HCT116 (cell line): Measurements from ENCODE around the gene SOCS4. TPM values are rescaled to one million over a fixed set of nuclear protein-coding genes. Genes with fewer than 3 reads are reported as not detected.

Experiments used
- ATAC-seq: fragments of 200-7000 bp; cut with Tn5 transposase; 2 replicates; pipeline ENCODE4 v1.9.1; 2020; ENCODE audit warnings: mild to moderate bottlenecking, moderate library complexity
- BruUV-seq: library from RNA; stranded (reverse); fragments of 400-500 nt; replicated peaks from 2 replicates; lab custom pipeline; 2021; lab: Mats Ljungman, UMichigan
- CTCF ChIA-PET: fragments of 300-600 bp; sonication (Branson Sonifier 250); formaldehyde crosslinking; loops from one replicate; lab custom pipeline; 2021; ENCODE audit warnings: antibody characterized with exemption; lab: Charles Lee
- POLR2A ChIA-PET: fragments of 300-600, 350-600 bp; sonication (Branson Sonifier 250); formaldehyde crosslinking; loops from one replicate; lab custom pipeline; 2021; ENCODE audit warnings: antibody characterized with exemption; lab: Charles Lee
- RAD21 ChIA-PET, 2 experiments: fragments of 300-600 bp; sonication (Branson Sonifier 250); formaldehyde crosslinking; loops; one replicate each; lab custom pipeline; 2023; ENCODE audit warnings: low total read pairs in 2 of 2; ENCODE audit not compliant: uncharacterized antibody in 2 of 2, unreplicated experiment in 2 of 2, low non-redundant PET in 1 of 2; lab: Charles Lee
- DNase-seq: peaks from one replicate; pipeline ENCODE4 v3.0.0-alpha.2; 2010; ENCODE audit warnings: low read depth, low spot score
- H2AFZ ChIP-seq: fragments of 200-600 bp; shearing (Covaris generic), sonication (generic); 2 replicates; pipeline ENCODE4 v1.6.1; 2017; ENCODE audit warnings: low read depth, mixed run types, mixed read lengths, antibody characterized with exemption, low read length; ENCODE audit not compliant: poor library complexity, severe bottlenecking
- H3K27ac ChIP-seq: 2 replicates; pipeline ENCODE4 v1.5.1; 2012; ENCODE audit warnings: low read depth, low read length
- H3K27me3 ChIP-seq: fragments of 200-600 bp; sonication (generic); 2 replicates; pipeline ENCODE4 v1.6.1; 2016; ENCODE audit warnings: mixed run types, low read length, mixed read lengths; ENCODE audit not compliant: insufficient read depth
- H3K36me3 ChIP-seq, 2 experiments: fragments of 200-500 bp in 1 of 2; fragments of 200-600 bp in 1 of 2; sonication (Bioruptor generic) in 1 of 2; sonication (generic) in 1 of 2; 2 replicates each; pipeline versions ENCODE4 v1.5.1 to v1.6.1; 2014 to 2016; ENCODE audit warnings: low read length in 2 of 2, inconsistent platforms in 1 of 2, mixed read lengths in 1 of 2, mixed run types in 1 of 2; ENCODE audit not compliant: insufficient read depth in 2 of 2, control insufficient read depth in 1 of 2
- H3K4me1 ChIP-seq, 2 experiments: fragments of 200-600 bp in 1 of 2; sonication (generic) in 1 of 2; 2 replicates each; pipeline versions ENCODE4 v1.5.1 to v1.6.1; 2012 to 2017; ENCODE audit warnings: low read length in 2 of 2, inconsistent platforms in 1 of 2, mild to moderate bottlenecking in 1 of 2, mixed read lengths in 1 of 2, mixed run types in 1 of 2, moderate library complexity in 1 of 2; ENCODE audit not compliant: insufficient read depth in 2 of 2, control insufficient read depth in 1 of 2
- H3K4me2 ChIP-seq: fragments of 200-600 bp; sonication (generic); 2 replicates; pipeline ENCODE4 v1.6.1; 2017; ENCODE audit warnings: mixed run types, low read length, mixed read lengths
- H3K4me3 ChIP-seq, 2 experiments: fragments of 200-600 bp in 1 of 2; sonication (generic) in 1 of 2; replicated peaks in 1 of 2; 2 replicates each; pipeline ENCODE4 v1.5.1; 2011 to 2016; ENCODE audit warnings: low read length in 2 of 2, control low read depth in 1 of 2, low read depth in 1 of 2, mild to moderate bottlenecking in 1 of 2, mixed read lengths in 1 of 2, mixed run types in 1 of 2
- H3K79me2 ChIP-seq: fragments of 200-600 bp; sonication (generic); 2 replicates; pipeline ENCODE4 v1.6.1; 2017; ENCODE audit warnings: mild to moderate bottlenecking, mixed run types, low read length, moderate library complexity, mixed read lengths; ENCODE audit not compliant: insufficient read depth
- H3K9ac ChIP-seq: fragments of 200-600 bp; sonication (generic); 2 replicates; pipeline ENCODE4 v1.6.1; 2016; ENCODE audit warnings: low read length, mixed read lengths
- H3K9me2 ChIP-seq: fragments of 200-600 bp; sonication (generic), shearing (Covaris generic); 2 replicates; pipeline ENCODE4 v1.6.1; 2017; ENCODE audit warnings: mixed run types, mild to moderate bottlenecking, moderate library complexity; ENCODE audit not compliant: insufficient read depth
- H3K9me3 ChIP-seq, 2 experiments: fragments of 200-500 bp in 1 of 2; fragments of 200-600 bp in 1 of 2; sonication (Bioruptor generic) in 1 of 2; sonication (generic) in 1 of 2; 2 replicates each; pipeline ENCODE4 v1.6.1; 2014 to 2017; ENCODE audit warnings: low read length in 2 of 2, mixed read lengths in 2 of 2, inconsistent platforms in 1 of 2, low read depth in 1 of 2, mild to moderate bottlenecking in 1 of 2, mixed run types in 1 of 2, moderate library complexity in 1 of 2; ENCODE audit not compliant: control insufficient read depth in 1 of 2, insufficient read depth in 1 of 2
- H4K20me1 ChIP-seq: fragments of 200-600 bp; sonication (generic), shearing (Covaris generic); 2 replicates; pipeline ENCODE4 v1.6.1; 2017; ENCODE audit warnings: mixed run types, mild to moderate bottlenecking, moderate library complexity; ENCODE audit not compliant: insufficient read depth
- CTCF ChIP-seq, 3 experiments: fragments of 200-600 bp in 1 of 3; sonication (generic) in 1 of 3; IDR thresholded peaks in 2 of 3; conservative IDR thresholded peaks in 1 of 3; 2 replicates each; pipeline ENCODE4 v1.5.1; 2012 to 2017; ENCODE audit warnings: low read depth in 2 of 3, low read length in 2 of 3, antibody characterized with exemption in 1 of 3, borderline replicate concordance in 1 of 3, control low read depth in 1 of 3, mild to moderate bottlenecking in 1 of 3, mixed read lengths in 1 of 3, mixed run types in 1 of 3, moderate library complexity in 1 of 3; ENCODE audit not compliant: insufficient read depth in 1 of 3
- EGR1 ChIP-seq: IDR thresholded peaks from 2 replicates; pipeline ENCODE4 v1.6.1; 2012; ENCODE audit warnings: low read depth
- ELF1 ChIP-seq: IDR thresholded peaks from 2 replicates; pipeline ENCODE4 v1.6.1; 2012; ENCODE audit warnings: low read depth, borderline replicate concordance
- EZH2 ChIP-seq: fragments of 200-600 bp; sonication (generic); IDR thresholded peaks from 2 replicates; pipeline ENCODE4 v1.6.1; 2017; ENCODE audit warnings: antibody characterized with exemption, mixed run types
- FOSL1 ChIP-seq: IDR thresholded peaks from 2 replicates; pipeline ENCODE4 v1.6.1; 2012; ENCODE audit warnings: low read depth
- RAD21 ChIP-seq: IDR thresholded peaks from 2 replicates; pipeline ENCODE4 v1.6.1; 2012; ENCODE audit warnings: low read depth, mild to moderate bottlenecking
- REST ChIP-seq: IDR thresholded peaks from 2 replicates; pipeline ENCODE4 v1.6.1; 2012; ENCODE audit warnings: low read depth
- SP1 ChIP-seq: IDR thresholded peaks from 2 replicates; pipeline ENCODE4 v1.6.1; 2012; ENCODE audit warnings: low read depth
- YY1 ChIP-seq: IDR thresholded peaks from 2 replicates; pipeline ENCODE4 v1.6.1; 2011; ENCODE audit warnings: low read length, low read depth, moderate library complexity, mild to moderate bottlenecking; ENCODE audit not compliant: insufficient replicate concordance; ENCODE audit errors: extremely low read depth
- ZBTB33 ChIP-seq: IDR thresholded peaks from 2 replicates; pipeline ENCODE4 v1.6.1; 2011; ENCODE audit warnings: mild to moderate bottlenecking, low read length, moderate library complexity; ENCODE audit not compliant: insufficient replicate concordance; ENCODE audit errors: extremely low read depth
- ZFX ChIP-seq: fragments of 450-650 bp; IDR thresholded peaks from 2 replicates; pipeline ENCODE4 v1.6.1; 2017
- ZNF274 ChIP-seq: fragments of 200-500 bp; sonication (Bioruptor generic); IDR thresholded peaks from 2 replicates; pipeline ENCODE4 v1.6.1; 2014; ENCODE audit warnings: mild to moderate bottlenecking, low read depth, low read length, inconsistent platforms
- intact Hi-C: fragments of 100-400 bp; cut with micrococcal nuclease; formaldehyde crosslinking; loops from 2 replicates; pipeline ENCODE4 v1.10.0; 2022
- total RNA-seq: library from RNA; stranded (reverse); gene quantifications from one replicate; pipeline ENCODE4 v1.2.1, GENCODE V29; 2021; ENCODE audit not compliant: unreplicated experiment

The SOCS4 gene
- total RNA-seq, 1 experiment from 2014 or later = 23.7 TPM

GRCh38 chr14:55038708-55039107 lies 11.7 kb downstream of the SOCS4 start:
- Histone ChIP-seq H2AFZ (no peak overlapping the region), H4K20me1 (no peaks in the 10 kb centered on the region), H3K4me2 (no peak overlapping the region), H3K27ac (no peak overlapping the region), H3K9ac (no peak overlapping the region), H3K4me1 (peaks cover 0 to 8% of the 10 kb centered on the region in 2 experiments; a peak in 1 of 4 replicates), H3K27me3 (no peaks in the 10 kb centered on the region), H3K4me3 (no peak overlapping the region), H3K9me2 (no peaks in the 10 kb centered on the region), H3K79me2 (peaks cover 70% of the 10 kb centered on the region), H3K9me3 (no peaks in the 10 kb centered on the region), H3K36me3 (peaks cover 10 to 13% of the 10 kb centered on the region in 2 experiments; a peak in 3 of 4 replicates)
- no peak for DNase-seq
- CTCF ChIA-PET = no interaction called here
- POLR2A ChIA-PET = no interaction called here
- BruUV-seq = no TSS peak
- intact Hi-C loops = no loop called here
- no peak for ATAC-seq
- TF ChIP-seq REST (no peak), EGR1 (no peak), ZFX (no peak), FOSL1 (no peak), SP1 (no peak), YY1 (no peak), ZNF274 (no peak), ELF1 (no peak), EZH2 (no peak), CTCF (IDR thresholded peaks at IDR 0.05 in 2 of 3, conservative IDR thresholded peaks at IDR 0.05 in 1 of 3; ENCODE audit: borderline replicate concordance in 1 of 3, insufficient read depth in 1 of 3, low read depth in 2 of 3, low read length in 2 of 3) (no peak), RAD21 (no peak), ZBTB33 (no peak)
- RAD21 ChIA-PET = no interaction called here
